ENCODE data around the gene STK32B. TPM values are rescaled to one million over a fixed set of nuclear protein-coding genes. Genes with fewer than 3 reads are reported as not detected.

STK32B gene
- total and polyA plus RNA-seq, 2 donors (not counting 3 experiments of a cell fraction or from before 2014, with no cell fraction given) = 5.6 to 7.8 TPM

- CTCF ChIA-PET = interaction anchor here (0.6 to 2.9 kb wide), 11 partner anchors 8 to 377 kb away, joined by 3 to 23 read pairs (median 3); no protein-coding TSS in a partner anchor
- no TSS peak for BruUV-seq (replicated peaks)
- Histone ChIP-seq H3K9me3 (replicated peaks; ENCODE audit: control insufficient read depth, insufficient read depth, low read length) (no peaks in the 10 kb centered on the region), H3K4me3 (replicated peaks in 1 of 3; ENCODE audit: insufficient read depth in 1 of 3, low read depth in 1 of 3, low read length in 3 of 3) (no peak overlapping the region), H3K36me3 (ENCODE audit: control insufficient read depth in 2 of 2, extremely low read depth in 1 of 2, insufficient read depth in 2 of 2, low read length in 2 of 2) (no peaks in the 10 kb centered on the region), H3K9me1 (replicated peaks; ENCODE audit: control insufficient read depth, extremely low read depth, insufficient read depth, low read length) (peaks cover 2% of the 10 kb centered on the region), H3K9ac (replicated peaks; ENCODE audit: extremely low read depth, insufficient read depth, low read length) (no peak overlapping the region), H2AFZ (ENCODE audit: low read depth, low read length) (no peak overlapping the region), H3K4me1 (ENCODE audit: control insufficient read depth, extremely low read depth, insufficient read depth, low read length) (no peaks in the 10 kb centered on the region), H3K27me3 (ENCODE audit: control insufficient read depth in 2 of 2, insufficient read depth in 2 of 2, low read length in 2 of 2) (no peaks in the 10 kb centered on the region), H3K79me2 (ENCODE audit: control insufficient read depth, insufficient read depth, low read length) (no peaks in the 10 kb centered on the region), H3K4me2 (ENCODE audit: insufficient read depth, low read length) (no peak overlapping the region), H3K27ac (ENCODE audit: insufficient read depth, low read depth, low read length) (no peak overlapping the region), H4K20me1 (replicated peaks; ENCODE audit: control insufficient read depth, extremely low read depth, insufficient read depth, low read length) (no peaks in the 10 kb centered on the region)
- intact Hi-C loops (cut with micrococcal nuclease) (no loop called here), dilution Hi-C loops (cut with MboI; ENCODE audit: extremely low pct_ligation_motif_present, low sequenced_read_pairs) (no loop called here)
- peak; percentile 63 for TF ChIP-seq FOS (IDR thresholded peaks at IDR 0.05; ENCODE audit: borderline replicate concordance, insufficient read depth, low read length)
- no peak for TF ChIP-seq MAX (IDR thresholded peaks at IDR 0.05; ENCODE audit: insufficient read depth, insufficient read length)
- POLR2A ChIA-PET = no interaction called here
- no peak for FAIRE-seq
- DNase-seq (ENCODE audit: low read depth, low spot score) = peak; percentile 7
These were observed 358.0 kb downstream of the STK32B start for GRCh38 chr4:5409237-5409636.

GRCh38 chr4:5409972-5410618, 358.8 kb downstream of the STK32B start:
- H3K27ac ChIP-seq (ENCODE audit: insufficient read depth, low read depth, low read length) = no peak overlapping the region
- H4K20me1 ChIP-seq (replicated peaks; ENCODE audit: control insufficient read depth, extremely low read depth, insufficient read depth, low read length) = no peaks in the 10 kb centered on the region
- H3K79me2 ChIP-seq (ENCODE audit: control insufficient read depth, insufficient read depth, low read length) = no peaks in the 10 kb centered on the region
- H3K27me3 ChIP-seq (ENCODE audit: control insufficient read depth in 2 of 2, insufficient read depth in 2 of 2, low read length in 2 of 2) = no peaks in the 10 kb centered on the region
- no peak overlapping the region for H3K4me2 ChIP-seq (ENCODE audit: insufficient read depth, low read length)
- POLR2A ChIA-PET = no interaction called here
- H3K4me3 ChIP-seq (replicated peaks in 1 of 3; ENCODE audit: insufficient read depth in 1 of 3, low read depth in 1 of 3, low read length in 3 of 3) = no peak overlapping the region
- CTCF ChIA-PET = interaction anchor here (0.7 to 2.9 kb wide), 10 partner anchors 8 to 376 kb away, joined by 3 to 23 read pairs (median 3); no protein-coding TSS in a partner anchor
- dilution Hi-C loops (cut with MboI; ENCODE audit: extremely low pct_ligation_motif_present, low sequenced_read_pairs) (no loop called here), intact Hi-C loops (cut with micrococcal nuclease) (no loop called here)
- BruUV-seq (replicated peaks) = no TSS peak
- DNase-seq (ENCODE audit: low read depth, low spot score) (no peak), FAIRE-seq (no peak)
- peaks cover 2% of the 10 kb centered on the region for H3K9me1 ChIP-seq (replicated peaks; ENCODE audit: control insufficient read depth, extremely low read depth, insufficient read depth, low read length)
- TF ChIP-seq POLR2A (IDR thresholded peaks at IDR 0.05; ENCODE audit: low read depth, low read length) (no peak), MYC (IDR thresholded peaks at IDR 0.05; ENCODE audit: low read depth, low read length) (no peak), EZH2 (IDR thresholded peaks at IDR 0.05; ENCODE audit: borderline replicate concordance, low read depth, low read length, severe bottlenecking) (no peak), MAX (IDR thresholded peaks at IDR 0.05; ENCODE audit: insufficient read depth, insufficient read length) (no peak), CTCF (IDR thresholded peaks at IDR 0.05; ENCODE audit: extremely low read depth in 1 of 2, insufficient read depth in 1 of 2, low read depth in 1 of 2, low read length in 2 of 2) (no peak), POLR2AphosphoS5 (IDR thresholded peaks at IDR 0.05; ENCODE audit: insufficient read depth, low read depth, low read length) (no peak), FOS (IDR thresholded peaks at IDR 0.05; ENCODE audit: borderline replicate concordance, insufficient read depth, low read length) (no peak), GATA2 (IDR thresholded peaks at IDR 0.05; ENCODE audit: insufficient read depth, insufficient read length, low read depth, low read length) (no peak), JUN (IDR thresholded peaks at IDR 0.05; ENCODE audit: borderline replicate concordance, insufficient read depth, insufficient read length, low read depth) (no peak)
- no peak overlapping the region for H3K9ac ChIP-seq (replicated peaks; ENCODE audit: extremely low read depth, insufficient read depth, low read length)
- H3K9me3 ChIP-seq (replicated peaks; ENCODE audit: control insufficient read depth, insufficient read depth, low read length) = no peaks in the 10 kb centered on the region
- no peaks in the 10 kb centered on the region for H3K4me1 ChIP-seq (ENCODE audit: control insufficient read depth, extremely low read depth, insufficient read depth, low read length)
- no peak overlapping the region for H2AFZ ChIP-seq (ENCODE audit: low read depth, low read length)
- no peaks in the 10 kb centered on the region for H3K36me3 ChIP-seq (ENCODE audit: control insufficient read depth in 2 of 2, extremely low read depth in 1 of 2, insufficient read depth in 2 of 2, low read length in 2 of 2)

Measured in endothelial cell of umbilical vein (primary cell).